MCF 10A (cell line): ENCODE measurements around the gene SULT1C2. TPM values are rescaled to one million over a fixed set of nuclear protein-coding genes. Genes with fewer than 3 reads are reported as not detected.
A peak's percentile ranks its signal among the peaks of the same experiment; 100 is the strongest.
"Not testable (repeated sequence)": the region's sequence is repeated elsewhere in the genome, so short reads cannot be mapped to it uniquely, and the experiment has no call there.

Experiments used
- BruUV-seq: library from RNA; stranded (reverse); fragments of 400-500 nt; replicated peaks from 2 replicates; lab custom pipeline; 2021; lab: Mats Ljungman, UMichigan
- CTCF ChIA-PET: fragments of 300-600 bp; sonication (Branson Sonifier 250); formaldehyde crosslinking; extraction: SDS; loops from one replicate; lab custom pipeline; 2021; ENCODE audit warnings: antibody characterized with exemption, inconsistent platforms; lab: Yijun Ruan, JAX
- POLR2A ChIA-PET: fragments of 300-600, 350-650 bp; sonication (Branson Sonifier 250); formaldehyde crosslinking; extraction: SDS; loops from one replicate; lab custom pipeline; 2020; ENCODE audit warnings: antibody characterized with exemption, inconsistent platforms; lab: Yijun Ruan, JAX
- DNase-seq: peaks from one replicate; pipeline ENCODE4 v3.0.0-alpha.2; 2018; ENCODE audit not compliant: unreplicated experiment
- H3K27ac Mint-ChIP-seq: one replicate; pipeline ENCODE4 v1.8.0; 2022; ENCODE audit warnings: mild to moderate bottlenecking, low read depth, mixed read lengths; ENCODE audit not compliant: unreplicated experiment
- H3K27me3 Mint-ChIP-seq: one replicate; pipeline ENCODE4 v1.8.0; 2022; ENCODE audit warnings: mixed read lengths; ENCODE audit not compliant: insufficient read depth, unreplicated experiment
- H3K36me3 Mint-ChIP-seq: one replicate; pipeline ENCODE4 v1.8.0; 2022; ENCODE audit warnings: mild to moderate bottlenecking, moderate library complexity, mixed read lengths; ENCODE audit not compliant: insufficient read depth, unreplicated experiment
- H3K4me1 Mint-ChIP-seq: one replicate; pipeline ENCODE4 v1.8.0; 2022; ENCODE audit warnings: mixed read lengths; ENCODE audit not compliant: insufficient read depth, unreplicated experiment
- H3K4me3 Mint-ChIP-seq: one replicate; pipeline ENCODE4 v1.8.0; 2022; ENCODE audit warnings: mild to moderate bottlenecking, moderate library complexity, mixed read lengths; ENCODE audit not compliant: unreplicated experiment
- H3K9me3 Mint-ChIP-seq: one replicate; pipeline ENCODE4 v1.8.0; 2022; ENCODE audit warnings: mixed read lengths; ENCODE audit not compliant: unreplicated experiment
- intact Hi-C: fragments of 100-400 bp; cut with micrococcal nuclease; formaldehyde crosslinking; loops from 2 replicates; pipeline ENCODE4 v1.14.1; 2022
- total RNA-seq: library from RNA; stranded (reverse); gene quantifications from 2 replicates; pipeline ENCODE4 v1.2.3, GENCODE V29; 2022
- TF ChIP-seq, protein P1 (sequence below): fragments of 200-600 bp; IDR thresholded peaks from one replicate; pipeline ENCODE4 v1.8.0; 2022; ENCODE audit warnings: antibody characterized with exemption, mild to moderate bottlenecking; ENCODE audit not compliant: unreplicated experiment

Gene SULT1C2
- total RNA-seq, 1 experiment from 2014 or later: not detected

DNA sequence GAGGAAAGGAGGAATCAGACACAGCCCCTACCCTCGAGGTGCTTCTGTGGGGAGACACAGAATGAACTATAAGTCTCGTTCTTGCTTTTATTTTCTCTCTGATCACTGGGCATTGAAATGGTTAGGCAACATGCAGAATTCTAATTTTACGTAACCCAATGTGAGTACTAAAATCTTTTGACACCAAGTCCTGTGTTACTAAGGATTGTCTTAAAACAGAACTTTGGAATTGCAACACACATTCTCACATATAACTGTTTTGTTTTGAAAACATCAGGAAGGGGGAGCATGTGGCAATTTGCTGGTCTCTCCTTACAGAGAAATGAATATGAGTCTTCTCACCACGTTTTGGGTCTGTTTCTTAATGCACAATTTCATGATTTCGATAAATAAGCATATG is 65.4 kb downstream of the SULT1C2 start:
- POLR2A ChIA-PET: interaction anchor here (0.7 to 1.6 kb wide), 2 partner anchors 233 to 1772 kb away, joined by 3 to 4 read pairs; no protein-coding TSS in a partner anchor
- Mint-ChIP-seq H3K9me3 (no peaks in the 10 kb centered on the region), H3K4me3 (no peak overlapping the region), H3K36me3 (no peaks in the 10 kb centered on the region), H3K27me3 (no peaks in the 10 kb centered on the region), H3K4me1 (peaks cover 6% of the 10 kb centered on the region), H3K27ac (peak overlapping the region; percentile 16)
- TF ChIP-seq, protein P1, sequence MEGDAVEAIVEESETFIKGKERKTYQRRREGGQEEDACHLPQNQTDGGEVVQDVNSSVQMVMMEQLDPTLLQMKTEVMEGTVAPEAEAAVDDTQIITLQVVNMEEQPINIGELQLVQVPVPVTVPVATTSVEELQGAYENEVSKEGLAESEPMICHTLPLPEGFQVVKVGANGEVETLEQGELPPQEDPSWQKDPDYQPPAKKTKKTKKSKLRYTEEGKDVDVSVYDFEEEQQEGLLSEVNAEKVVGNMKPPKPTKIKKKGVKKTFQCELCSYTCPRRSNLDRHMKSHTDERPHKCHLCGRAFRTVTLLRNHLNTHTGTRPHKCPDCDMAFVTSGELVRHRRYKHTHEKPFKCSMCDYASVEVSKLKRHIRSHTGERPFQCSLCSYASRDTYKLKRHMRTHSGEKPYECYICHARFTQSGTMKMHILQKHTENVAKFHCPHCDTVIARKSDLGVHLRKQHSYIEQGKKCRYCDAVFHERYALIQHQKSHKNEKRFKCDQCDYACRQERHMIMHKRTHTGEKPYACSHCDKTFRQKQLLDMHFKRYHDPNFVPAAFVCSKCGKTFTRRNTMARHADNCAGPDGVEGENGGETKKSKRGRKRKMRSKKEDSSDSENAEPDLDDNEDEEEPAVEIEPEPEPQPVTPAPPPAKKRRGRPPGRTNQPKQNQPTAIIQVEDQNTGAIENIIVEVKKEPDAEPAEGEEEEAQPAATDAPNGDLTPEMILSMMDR: no peak
- BruUV-seq: no TSS peak
- peak; percentile 43 for DNase-seq
- intact Hi-C loops: loop anchor here (5.0 to 10.0 kb wide), 2 partner anchors 139 to 368 kb away; no protein-coding TSS in a partner anchor
- CTCF ChIA-PET: interaction anchor here (0.6 to 2.0 kb wide), 5 partner anchors 13 to 282 kb away, joined by 3 to 10 read pairs (median 4); no protein-coding TSS in a partner anchor

DNA sequence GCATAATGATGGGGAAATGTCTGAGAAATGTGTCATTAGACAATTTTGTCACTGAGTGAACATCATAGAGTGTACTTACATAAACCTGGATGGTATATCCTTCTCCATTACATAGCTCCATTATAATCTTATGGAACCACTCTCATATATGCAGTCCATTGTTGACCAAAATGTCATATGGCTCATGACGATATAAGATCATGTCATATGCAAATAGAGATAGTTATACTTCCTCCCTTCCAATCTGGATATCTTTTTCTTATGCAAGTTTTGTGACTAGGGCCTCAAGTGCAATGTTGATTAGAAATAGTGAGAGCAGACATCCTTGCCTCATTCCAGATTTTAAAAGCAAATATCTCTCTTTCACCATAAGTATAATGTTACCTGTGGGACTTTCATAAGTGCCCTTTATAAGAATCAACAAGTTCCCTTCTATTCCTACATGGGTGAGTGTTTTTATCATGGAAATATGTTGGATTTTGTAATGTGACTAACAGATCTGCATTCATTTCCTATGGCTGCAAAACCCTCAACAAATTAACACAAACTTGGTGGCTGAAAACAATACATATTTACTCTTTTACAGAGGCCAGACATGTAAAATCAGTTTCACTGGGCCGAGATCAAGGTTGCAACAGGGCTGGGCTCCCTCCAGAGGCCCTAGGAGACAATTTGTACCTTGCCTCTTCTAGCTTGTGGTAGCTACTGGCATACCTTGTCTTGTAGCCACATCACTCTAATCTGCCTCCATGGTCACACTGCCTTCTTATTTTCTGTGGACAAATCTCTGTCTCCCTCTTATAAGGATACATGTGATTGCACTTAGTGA is 67.4 kb downstream of the SULT1C2 start:
- no peak for DNase-seq
- POLR2A ChIA-PET: no interaction called here
- Mint-ChIP-seq H3K27ac (no peak overlapping the region), H3K4me1 (peaks cover 6% of the 10 kb centered on the region), H3K9me3 (no peaks in the 10 kb centered on the region), H3K27me3 (no peaks in the 10 kb centered on the region), H3K4me3 (no peak overlapping the region), H3K36me3 (no peaks in the 10 kb centered on the region)
- TSS peak; percentile 97 for BruUV-seq
- TF ChIP-seq, protein P1: no peak
- intact Hi-C loops: loop anchor here (10.0 kb wide), 1 partner anchor 141 kb away; no protein-coding TSS in a partner anchor
- CTCF ChIA-PET: interaction anchor here (0.6 kb wide), 1 partner anchor 105 kb away, joined by 4 read pairs; no protein-coding TSS in a partner anchor

DNA sequence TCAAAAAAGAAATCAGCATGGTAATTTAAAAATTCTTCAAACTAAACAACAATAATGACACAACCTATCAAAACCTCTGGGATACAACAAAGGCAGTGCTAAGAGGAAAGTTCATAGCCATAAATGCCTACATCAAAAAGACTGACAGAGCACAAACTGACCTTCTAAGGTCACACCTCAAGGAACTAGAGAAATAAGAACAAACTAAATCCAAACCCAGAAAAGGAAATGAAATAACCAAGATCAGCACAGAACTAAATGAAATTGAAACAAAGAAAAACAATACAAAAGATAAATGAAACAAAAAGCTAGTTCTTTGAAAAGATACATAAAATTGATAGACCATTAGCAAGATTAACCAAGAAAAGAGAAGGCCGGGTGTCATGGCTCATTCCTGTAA is 70.6 kb downstream of the SULT1C2 start:
- POLR2A ChIA-PET, BruUV-seq: not testable (repeated sequence)
- intact Hi-C loops: loop anchor here (10.0 kb wide), 1 partner anchor 145 kb away; no protein-coding TSS in a partner anchor

More for the DNA sequence above, 70.6 kb downstream of the SULT1C2 start:
- H3K36me3 Mint-ChIP-seq, DNase-seq, H3K27ac Mint-ChIP-seq, H3K4me3 Mint-ChIP-seq, H3K27me3 Mint-ChIP-seq, H3K9me3 Mint-ChIP-seq: not testable (repeated sequence)
- CTCF ChIA-PET: interaction anchor here (0.6 to 0.7 kb wide), 2 partner anchors 8 to 228 kb away, joined by 3 to 4 read pairs; no protein-coding TSS in a partner anchor
- peaks cover 16% of the 10 kb centered on the region for H3K4me1 Mint-ChIP-seq

Other genes starting within 250 kb of the SULT1C2 start
- gene SULT1C3, start 48.9 kb upstream of the SULT1C2 start, total RNA-seq: not detected in 2 replicates
- not detected in 2 replicates for gene SULT1C4, start 89.1 kb downstream of the SULT1C2 start, total RNA-seq
- 29.8 and 39.7 TPM in 2 replicates for gene GCC2, start 160.3 kb downstream of the SULT1C2 start, total RNA-seq
- 70.9 and 74.9 TPM in 2 replicates for gene LIMS1, start 245.6 kb downstream of the SULT1C2 start, total RNA-seq